ENCODE measurements around the gene PLSCR4. TPM values are rescaled to one million over a fixed set of nuclear protein-coding genes. Genes with fewer than 3 reads are reported as not detected.

PLSCR4 gene
- 2.9 and 4.3 TPM in 2 replicates for total RNA-seq

GRCh38 chr3:146250449-146251382, at the start of gene PLSCR4:
TSS of gene PLSCR4 (minus strand) at chr3:146251105. CDS start at chr3:146222071, 29,034 bp downstream.

GRCh38 chr3:146160964-146161662, 89.8 kb downstream of the PLSCR4 start, which contains the start of gene PLOD2:
TSS of gene PLOD2 (minus strand) at chr3:146161184. CDS start at chr3:146160989, 195 bp downstream.

Other genes starting within 250 kb of the PLSCR4 start
- gene PLOD2, start 89.9 kb downstream of the PLSCR4 start, total RNA-seq: 37.3 and 64.9 TPM in 2 replicates
- not detected in 2 replicates for gene PLSCR2, start 218.5 kb upstream of the PLSCR4 start, total RNA-seq

All from mesangial cell (primary cell).